IPS-11a (cell line): Measurements from ENCODE around the gene BHLHE41.

Experiments
- H3K4me3 ChIP-seq: one replicate; pipeline ENCODE4 v1.5.1; 2013; ENCODE audit warnings: low read depth, low read length, control low read depth

Gene BHLHE41

GRCh38 chr12:26135010-26135420 lies 10.2 kb upstream of the BHLHE41 start:
- no peak overlapping the region for H3K4me3 ChIP-seq

DNA sequence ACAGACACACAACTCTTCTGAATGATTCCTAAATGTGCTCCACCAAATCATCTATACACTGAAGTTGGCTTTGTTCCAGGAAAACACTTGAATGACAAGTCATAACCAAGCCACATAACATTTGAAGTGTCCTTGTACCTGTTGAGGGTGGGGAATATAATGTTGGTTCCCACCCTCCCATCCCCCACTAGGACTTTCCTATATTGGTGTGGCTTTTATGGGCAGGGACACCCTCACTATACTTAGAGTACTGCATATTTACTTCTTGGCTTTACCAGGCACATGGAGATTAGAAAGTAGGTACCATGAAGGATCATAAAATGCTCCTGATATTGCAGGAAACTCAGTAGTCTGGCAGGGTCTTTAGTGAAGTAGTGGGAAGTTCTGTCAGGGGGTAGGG lies 9.7 kb upstream of the BHLHE41 start:
- H3K4me3 ChIP-seq = no peak overlapping the region

DNA sequence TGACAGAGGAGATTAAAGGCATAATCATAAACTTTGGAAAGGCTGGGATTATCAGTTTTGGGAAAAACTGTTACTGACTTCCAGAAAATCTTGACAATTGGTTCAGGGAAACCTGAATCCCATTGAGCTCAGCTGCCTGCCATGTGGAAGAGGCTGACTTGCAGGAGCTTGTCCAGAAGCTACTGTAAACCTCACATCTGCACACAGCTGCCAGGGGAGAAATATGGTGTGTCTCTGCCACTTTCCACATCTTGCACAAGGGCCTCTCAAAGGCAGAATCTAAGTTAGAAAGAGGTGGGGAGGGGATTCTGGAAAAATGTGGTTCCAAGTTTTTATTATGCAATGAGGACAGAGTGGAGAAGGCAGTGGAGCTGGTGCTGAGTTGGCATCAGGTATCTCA lies 8.7 kb upstream of the BHLHE41 start:
- no peak overlapping the region for H3K4me3 ChIP-seq

- no peak overlapping the region for H3K4me3 ChIP-seq
Measured at GRCh38 chr12:26132866-26133265, 8.0 kb upstream of the BHLHE41 start.

- H3K4me3 ChIP-seq = no peak overlapping the region
Measured at GRCh38 chr12:26131936-26132335, 7.1 kb upstream of the BHLHE41 start.

DNA sequence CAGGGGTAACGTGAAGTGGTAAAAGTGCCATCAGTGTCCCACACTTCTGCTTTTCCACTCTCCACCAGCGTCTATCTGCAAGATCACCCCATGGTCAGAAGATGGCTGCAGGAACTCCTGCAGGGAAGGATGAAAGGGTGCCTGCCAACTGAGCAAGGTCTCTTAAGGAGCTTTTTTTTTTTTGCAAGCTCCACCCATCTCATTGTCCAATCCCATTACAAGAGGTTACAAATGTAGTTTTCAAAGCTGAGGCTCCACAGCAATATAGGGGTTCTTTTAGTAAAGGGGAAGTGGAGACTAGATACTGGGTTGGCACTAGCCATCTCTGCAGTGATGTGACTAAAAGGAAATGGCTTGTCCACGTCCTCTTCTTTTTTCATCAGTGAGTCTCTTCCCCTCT lies 5.9 kb upstream of the BHLHE41 start:
- H3K4me3 ChIP-seq = no peak overlapping the region

GRCh38 chr12:26128168-26128567 lies 3.3 kb upstream of the BHLHE41 start:
- H3K4me3 ChIP-seq = no peak overlapping the region

- H3K4me3 ChIP-seq = no peak overlapping the region
Measured at GRCh38 chr12:26127404-26127803, 2.6 kb upstream of the BHLHE41 start.

GRCh38 chr12:26126340-26127284 lies 1.8 kb upstream of the BHLHE41 start:
- H3K4me3 ChIP-seq = peak overlapping the region; percentile 62

DNA sequence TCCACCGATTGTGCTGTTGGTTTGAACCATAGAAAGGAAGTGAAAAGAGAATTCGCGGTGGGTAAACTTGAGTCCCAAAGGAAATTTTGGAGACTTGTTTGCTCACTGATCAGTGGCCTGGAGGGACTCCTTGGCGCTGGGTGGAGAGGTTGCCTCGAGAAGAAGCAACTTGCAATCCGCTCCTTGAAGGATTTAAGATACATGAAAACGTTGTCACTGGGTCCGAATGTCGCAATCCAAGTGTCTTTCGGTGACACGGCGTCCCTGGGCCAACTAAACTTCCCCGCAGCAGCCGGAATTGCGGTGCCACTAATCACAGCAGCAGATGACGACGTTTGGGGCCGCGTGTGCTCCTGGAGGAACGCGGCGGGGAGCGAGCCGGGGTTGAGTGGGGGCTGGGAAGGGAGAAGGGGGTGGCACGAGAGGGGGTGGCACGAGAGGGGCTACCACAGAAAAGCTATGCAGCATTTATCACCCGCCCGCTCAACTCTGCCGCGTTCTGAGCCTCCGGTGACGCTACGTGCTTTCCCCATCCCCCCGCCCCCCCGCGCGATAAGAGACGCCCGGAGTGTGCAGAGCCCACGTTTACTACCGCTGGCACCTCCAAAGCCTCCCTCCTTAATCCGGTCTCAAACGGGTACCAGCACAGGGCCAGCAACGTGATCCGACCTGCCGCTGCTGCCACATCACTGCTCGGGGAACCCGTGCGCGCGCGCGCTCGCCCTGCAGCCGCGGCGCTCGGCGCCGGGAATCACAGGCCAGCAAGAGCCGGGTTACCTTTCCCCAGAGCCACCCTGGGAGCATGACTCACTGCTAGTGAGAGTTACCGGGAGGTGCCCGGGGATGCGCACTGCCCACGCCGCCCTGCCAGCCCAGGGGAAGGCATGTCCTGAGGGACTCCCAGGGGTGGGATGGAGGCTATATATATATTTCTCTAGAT lies 833 bp upstream of the BHLHE41 start:
- peak overlapping the region; percentile 62 for H3K4me3 ChIP-seq

DNA sequence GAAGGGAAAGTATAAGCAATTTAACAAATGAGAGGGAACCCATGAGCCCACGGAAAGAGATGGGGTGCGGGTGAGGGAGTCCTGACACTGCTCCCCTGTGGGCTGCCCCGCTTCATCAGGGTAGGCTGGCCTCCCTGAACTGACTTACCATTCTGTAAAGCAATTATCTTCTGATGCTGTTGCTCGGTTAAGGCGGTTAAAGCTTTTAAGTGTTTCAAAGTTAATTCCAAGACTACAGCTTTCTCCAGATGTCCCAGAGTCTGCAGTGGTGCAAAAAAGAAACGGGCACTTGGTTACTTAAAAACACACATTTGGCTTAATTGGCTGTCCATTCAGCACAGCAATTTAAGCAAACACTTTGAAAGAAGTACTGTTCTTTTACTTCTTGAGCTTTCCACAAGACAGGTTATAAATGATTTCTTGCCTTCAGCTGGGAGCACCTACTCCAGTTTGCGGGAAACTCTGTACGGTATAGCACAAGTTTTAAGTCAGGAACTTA lies 1.3 kb downstream of the BHLHE41 start:
- H3K4me3 ChIP-seq = no peak overlapping the region

DNA sequence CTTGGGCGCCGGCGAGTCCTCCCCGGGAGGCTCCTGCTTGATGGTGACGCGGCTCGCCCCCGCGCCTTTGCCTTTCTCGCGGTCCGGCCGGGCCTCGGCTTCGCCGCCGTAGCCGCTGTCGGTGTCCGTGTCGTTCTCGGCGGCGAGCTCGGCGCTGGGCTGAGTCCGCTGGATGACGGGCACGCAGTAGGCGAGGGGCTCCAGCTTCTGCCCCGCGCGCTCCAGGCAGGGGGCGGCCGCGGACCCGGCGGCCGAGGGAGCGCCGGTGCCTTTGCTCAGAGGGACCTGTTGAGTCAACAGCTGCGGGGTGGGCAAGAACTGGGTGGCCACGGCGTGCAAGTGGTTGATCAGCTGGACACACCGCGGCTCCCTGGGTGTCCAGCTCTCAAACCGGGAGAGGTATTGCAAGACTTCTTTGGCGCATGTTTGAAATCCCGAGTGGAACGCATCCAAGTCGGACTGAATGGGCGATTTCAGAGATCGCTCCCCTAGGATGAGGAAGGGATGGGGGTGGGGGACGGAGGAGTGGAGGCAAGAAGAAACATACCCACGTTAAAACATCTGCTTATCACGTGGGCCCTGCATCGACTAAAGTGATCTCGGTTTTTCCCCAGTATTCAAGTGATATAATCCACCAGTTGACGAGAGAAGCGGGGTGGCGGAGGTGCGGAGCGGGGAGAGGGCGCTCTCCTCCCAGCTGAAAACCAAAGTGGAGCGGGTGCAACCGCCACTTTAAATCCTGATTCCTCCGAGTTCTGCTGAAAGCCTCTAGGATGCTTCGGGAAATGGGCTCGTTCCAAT lies 2.0 kb downstream of the BHLHE41 start:
- H3K4me3 ChIP-seq = peak overlapping the region; percentile 37

DNA sequence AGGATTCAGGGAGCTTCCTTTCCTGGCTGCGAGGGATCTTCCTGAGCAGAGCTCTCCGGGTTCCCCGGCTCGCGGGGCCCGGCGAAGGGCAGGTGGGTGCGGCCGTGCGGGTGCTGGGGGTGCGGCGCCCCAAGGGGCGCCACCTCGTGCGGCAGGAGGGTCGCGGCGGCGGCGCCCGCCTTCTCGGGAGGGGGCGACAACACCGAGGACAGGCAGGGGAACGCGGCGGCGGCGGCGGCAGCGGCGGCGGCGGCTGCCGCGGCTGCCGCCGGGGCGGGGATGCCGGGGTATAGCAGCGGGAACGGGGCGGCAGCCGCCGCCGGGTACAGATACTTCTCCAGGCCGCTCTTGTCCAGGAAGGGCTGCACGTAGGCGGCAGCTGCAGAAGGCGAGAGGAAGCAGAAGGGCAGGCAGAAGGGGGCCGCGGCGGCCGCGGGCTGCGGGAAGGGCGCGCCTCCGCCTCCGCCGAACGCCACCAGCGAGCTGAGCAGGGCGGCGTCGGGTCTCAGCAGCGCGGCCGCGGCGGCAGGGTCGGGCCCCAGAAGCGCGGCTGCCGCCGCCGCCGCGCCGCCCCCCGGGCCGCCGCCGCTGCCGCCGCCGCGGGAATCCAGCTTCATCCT lies 2.7 kb downstream of the BHLHE41 start:
- H3K4me3 ChIP-seq = peak overlapping the region; percentile 35

GRCh38 chr12:26121323-26122060 lies 3.3 kb downstream of the BHLHE41 start:
- H3K4me3 ChIP-seq = no peak overlapping the region

DNA sequence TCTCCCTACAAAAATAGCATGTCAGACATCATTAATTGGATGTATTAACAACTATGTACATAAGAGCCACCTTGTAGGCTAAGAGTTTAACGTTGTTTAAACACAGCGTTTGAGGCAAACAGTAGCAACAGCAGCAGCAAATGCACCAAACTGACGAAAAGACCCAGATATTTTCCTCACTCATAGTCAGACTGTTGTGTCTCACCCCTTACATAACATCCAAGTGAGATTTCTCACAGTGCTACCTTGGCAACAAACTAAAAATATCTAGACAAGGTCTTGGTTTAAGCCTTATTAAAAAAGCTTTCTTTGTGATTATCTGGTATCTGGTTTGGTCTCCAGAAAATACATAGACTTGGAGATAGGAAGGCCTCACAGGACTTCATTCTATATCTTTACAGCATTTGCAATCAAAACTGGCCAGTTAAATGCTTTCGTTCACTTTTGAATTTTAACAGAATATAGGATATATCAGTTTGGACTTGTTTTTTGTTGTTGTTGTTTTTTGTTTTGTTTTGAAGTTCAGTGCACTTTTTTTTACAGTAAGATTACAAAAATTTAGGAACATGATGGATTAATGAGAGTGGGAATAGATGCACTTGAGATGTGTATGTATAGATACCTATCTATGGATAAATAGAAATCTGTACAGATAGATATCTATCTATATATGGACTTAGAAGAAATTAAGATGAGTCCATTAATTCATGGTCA lies 4.1 kb downstream of the BHLHE41 start:
- no peak overlapping the region for H3K4me3 ChIP-seq

DNA sequence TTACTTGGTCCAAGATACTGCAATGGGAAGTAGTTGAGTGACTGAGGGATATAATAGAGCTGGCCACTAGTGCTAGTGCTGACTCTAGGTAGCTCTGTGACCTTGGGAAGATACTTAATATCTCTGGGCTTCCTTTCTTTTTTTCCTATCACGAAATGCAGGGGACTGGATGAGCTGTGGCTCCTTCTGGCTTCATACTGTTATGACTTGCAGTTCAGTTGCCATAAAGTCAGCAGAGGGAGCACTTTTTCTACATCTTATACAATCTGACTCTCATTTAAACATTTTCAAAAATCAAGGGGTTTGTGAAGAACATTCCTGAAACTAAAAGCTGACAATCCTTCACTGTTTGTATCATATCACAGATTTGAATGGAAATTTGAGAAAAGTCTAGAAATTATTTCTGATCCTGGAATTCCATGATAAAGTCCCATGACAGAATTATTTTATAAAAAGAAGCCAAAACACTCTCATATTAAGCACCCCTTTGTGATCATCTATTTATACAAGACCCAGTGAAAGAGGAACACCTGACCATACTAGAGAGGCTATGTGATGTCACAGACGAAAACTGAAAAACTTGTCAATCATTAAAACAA lies 5.3 kb downstream of the BHLHE41 start:
- H3K4me3 ChIP-seq = no peak overlapping the region

- no peak overlapping the region for H3K4me3 ChIP-seq
Measured at GRCh38 chr12:26118308-26118707, 6.5 kb downstream of the BHLHE41 start.
